Activated B cell treated with CpG ODN at 0.5 μM for 24 hours (primary cell): Measurements from ENCODE around the gene SRRT. TPM values are rescaled to one million over a fixed set of nuclear protein-coding genes. Genes with fewer than 3 reads are reported as not detected.

Source experiments
- ATAC-seq: fragments of 200-7000 bp; cut with Tn5 transposase; one replicate; pipeline ENCODE4 v1.10.0; 2021; ENCODE audit warnings: low read depth, mild to moderate bottlenecking, moderate library complexity
- CTCF ChIA-PET: fragments of 350-600 bp; sonication (Branson Sonifier 250); formaldehyde crosslinking; loops from one replicate; lab custom pipeline; 2021; ENCODE audit warnings: antibody characterized with exemption; lab: Charles Lee
- POLR2A ChIA-PET: fragments of 350-600 bp; sonication (Branson Sonifier 250); formaldehyde crosslinking; loops from one replicate; lab custom pipeline; 2021; ENCODE audit warnings: antibody characterized with exemption; lab: Charles Lee
- DNase-seq: peaks from one replicate; pipeline ENCODE4 v3.0.0; 2022
- H3K27ac Mint-ChIP-seq: one replicate; pipeline ENCODE4 v1.8.0; 2020; ENCODE audit warnings: mixed read lengths
- H3K27me3 Mint-ChIP-seq: one replicate; pipeline ENCODE4 v1.8.0; 2021; ENCODE audit warnings: mixed read lengths
- H3K36me3 Mint-ChIP-seq: one replicate; pipeline ENCODE4 v1.8.0; 2021; ENCODE audit warnings: low read depth, mixed read lengths
- H3K4me1 Mint-ChIP-seq: one replicate; pipeline ENCODE4 v1.8.0; 2021; ENCODE audit warnings: mixed read lengths
- H3K4me3 Mint-ChIP-seq: one replicate; pipeline ENCODE4 v1.8.0; 2020; ENCODE audit warnings: mild to moderate bottlenecking, mixed read lengths
- H3K9me3 Mint-ChIP-seq: one replicate; pipeline ENCODE4 v1.8.0; 2020; ENCODE audit warnings: mixed read lengths
- intact Hi-C: fragments of 100-400 bp; cut with micrococcal nuclease; formaldehyde crosslinking; loops from one replicate; pipeline ENCODE4 v1.15.1; 2024
- total RNA-seq: library from RNA; stranded (reverse); gene quantifications from 2 replicates; pipeline ENCODE4 v1.2.3, GENCODE V29; 2022
- TF ChIP-seq, protein P1 (sequence below): fragments of 200-600 bp; IDR thresholded peaks from one replicate; pipeline ENCODE4 v1.8.0; 2022; ENCODE audit warnings: antibody characterized with exemption, mild to moderate bottlenecking

The SRRT gene
- total RNA-seq, 1 donor from 2014 or later, result 244 TPM

- ChIA-PET CTCF (no interaction called here), POLR2A (interaction anchor here (0.5 to 0.6 kb wide), 2 partner anchors 11 to 483 kb away, joined by 4 read pairs; no protein-coding TSS in a partner anchor)
- DNase-seq, result no peak
- peaks cover 47% of the 10 kb centered on the region for H3K4me1 Mint-ChIP-seq
- TF ChIP-seq, protein P1, sequence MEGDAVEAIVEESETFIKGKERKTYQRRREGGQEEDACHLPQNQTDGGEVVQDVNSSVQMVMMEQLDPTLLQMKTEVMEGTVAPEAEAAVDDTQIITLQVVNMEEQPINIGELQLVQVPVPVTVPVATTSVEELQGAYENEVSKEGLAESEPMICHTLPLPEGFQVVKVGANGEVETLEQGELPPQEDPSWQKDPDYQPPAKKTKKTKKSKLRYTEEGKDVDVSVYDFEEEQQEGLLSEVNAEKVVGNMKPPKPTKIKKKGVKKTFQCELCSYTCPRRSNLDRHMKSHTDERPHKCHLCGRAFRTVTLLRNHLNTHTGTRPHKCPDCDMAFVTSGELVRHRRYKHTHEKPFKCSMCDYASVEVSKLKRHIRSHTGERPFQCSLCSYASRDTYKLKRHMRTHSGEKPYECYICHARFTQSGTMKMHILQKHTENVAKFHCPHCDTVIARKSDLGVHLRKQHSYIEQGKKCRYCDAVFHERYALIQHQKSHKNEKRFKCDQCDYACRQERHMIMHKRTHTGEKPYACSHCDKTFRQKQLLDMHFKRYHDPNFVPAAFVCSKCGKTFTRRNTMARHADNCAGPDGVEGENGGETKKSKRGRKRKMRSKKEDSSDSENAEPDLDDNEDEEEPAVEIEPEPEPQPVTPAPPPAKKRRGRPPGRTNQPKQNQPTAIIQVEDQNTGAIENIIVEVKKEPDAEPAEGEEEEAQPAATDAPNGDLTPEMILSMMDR, result no peak
- no peak overlapping the region for H3K27ac Mint-ChIP-seq
- peaks cover 86% of the 10 kb centered on the region for H3K36me3 Mint-ChIP-seq
- H3K4me3 Mint-ChIP-seq, result no peak overlapping the region
- H3K9me3 Mint-ChIP-seq, result no peaks in the 10 kb centered on the region
- intact Hi-C loops, result no loop called here
- H3K27me3 Mint-ChIP-seq, result no peaks in the 10 kb centered on the region
- ATAC-seq, result no peak
These were observed 5.7 kb downstream of the SRRT start for GRCh38 chr7:100880645-100881044.

- Mint-ChIP-seq H3K27ac (no peak overlapping the region), H3K4me1 (peaks cover 47% of the 10 kb centered on the region)
These were observed 6.2 kb downstream of the SRRT start for GRCh38 chr7:100881136-100881535.

DNA sequence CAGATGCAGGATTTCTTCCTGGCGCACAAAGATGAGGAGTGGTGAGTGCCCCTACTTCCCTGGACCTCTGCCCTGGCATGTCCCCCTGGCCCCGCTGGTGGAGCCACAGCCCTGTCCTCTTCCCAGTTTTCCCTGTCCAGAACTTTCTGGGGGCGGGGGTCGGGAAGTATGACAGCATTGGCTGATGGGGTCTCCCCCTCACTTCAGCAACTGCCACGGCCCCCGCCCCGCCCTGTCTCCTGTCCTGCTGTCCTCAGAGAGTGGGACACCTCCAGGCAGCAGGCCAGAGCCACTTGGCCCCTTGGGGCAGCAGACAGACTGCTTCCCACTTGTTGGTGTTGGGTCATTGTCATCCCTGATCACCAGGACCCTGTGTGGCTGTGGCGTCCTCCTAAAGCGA lies 7.3 kb downstream of the SRRT start:
- H3K36me3 Mint-ChIP-seq, result peaks cover 94% of the 10 kb centered on the region

More at GRCh38 chr7:100881136-100881535, 6.2 kb downstream of the SRRT start:
- H3K4me3 Mint-ChIP-seq, result no peak overlapping the region
- intact Hi-C loops, result no loop called here
- ChIA-PET POLR2A (interaction anchor here (0.6 kb wide), 1 partner anchor 484 kb away, joined by 4 read pairs; no protein-coding TSS in a partner anchor), CTCF (no interaction called here)
- H3K27me3 Mint-ChIP-seq, result no peaks in the 10 kb centered on the region
- H3K36me3 Mint-ChIP-seq, result peaks cover 90% of the 10 kb centered on the region
- no peaks in the 10 kb centered on the region for H3K9me3 Mint-ChIP-seq
- DNase-seq (no peak), ATAC-seq (no peak)
- TF ChIP-seq, protein P1, result no peak

DNA sequence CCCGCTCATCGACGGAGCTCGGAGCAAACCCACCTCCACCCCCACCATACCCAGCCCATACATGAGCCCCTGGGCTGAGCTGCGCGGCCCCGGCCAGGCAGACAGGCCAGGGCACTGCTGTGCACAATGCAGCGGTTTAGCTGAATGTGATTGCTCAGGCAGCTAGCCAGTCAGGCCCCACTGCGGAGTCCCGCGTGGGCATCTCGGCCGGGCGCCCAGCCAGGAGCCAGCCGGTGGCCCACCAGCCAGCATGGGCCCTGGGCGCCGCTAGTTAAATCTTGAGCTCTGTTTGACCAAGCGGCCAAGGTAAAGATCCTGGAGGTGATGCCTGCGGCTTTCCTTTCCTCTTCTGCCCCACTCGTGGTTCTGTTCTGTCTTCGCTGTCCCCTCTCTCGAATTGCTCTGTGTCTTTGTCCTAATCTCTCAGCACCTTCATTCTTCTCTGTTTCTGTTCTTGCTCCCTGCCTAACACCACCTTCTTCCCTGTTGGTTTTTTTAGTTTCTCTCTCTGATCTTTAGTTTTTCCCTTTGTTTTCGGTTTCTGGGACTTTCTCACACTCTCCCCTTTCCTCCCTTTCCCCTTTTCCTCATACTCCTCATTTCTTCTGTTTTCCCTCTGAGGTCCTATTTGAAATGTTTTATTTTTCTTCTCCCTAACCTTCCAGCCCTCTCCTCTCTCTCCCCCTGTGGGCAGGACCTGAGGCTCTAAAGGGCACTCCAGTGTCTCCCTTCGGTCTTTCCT lies 8.1 kb downstream of the SRRT start:
- ChIA-PET POLR2A (interaction anchor here (7.3 kb wide), 1 partner anchor 9 kb away, joined by 254 read pairs; the partner anchor contains the start of gene SRRT), CTCF (no interaction called here)
- TF ChIP-seq, protein P1, result no peak
- H3K4me3 Mint-ChIP-seq, result no peak overlapping the region
- ATAC-seq (no peak), DNase-seq (no peak)
- peaks cover 53% of the 10 kb centered on the region for H3K4me1 Mint-ChIP-seq
- intact Hi-C loops, result no loop called here
- H3K27ac Mint-ChIP-seq, result no peak overlapping the region
- peaks cover 2% of the 10 kb centered on the region for H3K9me3 Mint-ChIP-seq
- H3K27me3 Mint-ChIP-seq, result no peaks in the 10 kb centered on the region
- H3K36me3 Mint-ChIP-seq, result peaks cover 97% of the 10 kb centered on the region

More for the DNA sequence above, 7.3 kb downstream of the SRRT start:
- TF ChIP-seq, protein P1, result no peak
- POLR2A ChIA-PET, result no interaction called here
- DNase-seq (no peak), ATAC-seq (no peak)
- peaks cover 47% of the 10 kb centered on the region for H3K4me1 Mint-ChIP-seq
- intact Hi-C loops, result no loop called here
- no peak overlapping the region for H3K27ac Mint-ChIP-seq
- H3K9me3 Mint-ChIP-seq, result no peaks in the 10 kb centered on the region
- no peak overlapping the region for H3K4me3 Mint-ChIP-seq
- CTCF ChIA-PET, result no interaction called here
- H3K27me3 Mint-ChIP-seq, result no peaks in the 10 kb centered on the region

GRCh38 chr7:100884736-100885439 lies 10.0 kb downstream of the SRRT start:
- Mint-ChIP-seq H3K9me3 (peaks cover 2% of the 10 kb centered on the region), H3K36me3 (peaks cover 84% of the 10 kb centered on the region), H3K4me1 (peaks cover 48% of the 10 kb centered on the region), H3K27ac (no peak overlapping the region), H3K4me3 (no peak overlapping the region), H3K27me3 (no peaks in the 10 kb centered on the region)
- no peak for DNase-seq
- ChIA-PET CTCF (interaction anchor here (0.6 kb wide), 1 partner anchor 193 kb away, joined by 4 read pairs; no protein-coding TSS in a partner anchor), POLR2A (interaction anchor here (0.6 to 7.3 kb wide), 3 partner anchors 11 to 540 kb away, joined by 3 to 254 read pairs (median 5); partner anchors contain the start of gene SRRT)
- no peak for ATAC-seq
- TF ChIP-seq, protein P1, result no peak
- intact Hi-C loops, result loop anchor here (5.0 kb wide), 1 partner anchor 803 kb away; the partner anchor contains the start of gene ZNF3
